ENCODE measurements around the gene CDH4.
A peak's percentile ranks its signal among the peaks of the same experiment; 100 is the strongest.

The CDH4 gene

DNA sequence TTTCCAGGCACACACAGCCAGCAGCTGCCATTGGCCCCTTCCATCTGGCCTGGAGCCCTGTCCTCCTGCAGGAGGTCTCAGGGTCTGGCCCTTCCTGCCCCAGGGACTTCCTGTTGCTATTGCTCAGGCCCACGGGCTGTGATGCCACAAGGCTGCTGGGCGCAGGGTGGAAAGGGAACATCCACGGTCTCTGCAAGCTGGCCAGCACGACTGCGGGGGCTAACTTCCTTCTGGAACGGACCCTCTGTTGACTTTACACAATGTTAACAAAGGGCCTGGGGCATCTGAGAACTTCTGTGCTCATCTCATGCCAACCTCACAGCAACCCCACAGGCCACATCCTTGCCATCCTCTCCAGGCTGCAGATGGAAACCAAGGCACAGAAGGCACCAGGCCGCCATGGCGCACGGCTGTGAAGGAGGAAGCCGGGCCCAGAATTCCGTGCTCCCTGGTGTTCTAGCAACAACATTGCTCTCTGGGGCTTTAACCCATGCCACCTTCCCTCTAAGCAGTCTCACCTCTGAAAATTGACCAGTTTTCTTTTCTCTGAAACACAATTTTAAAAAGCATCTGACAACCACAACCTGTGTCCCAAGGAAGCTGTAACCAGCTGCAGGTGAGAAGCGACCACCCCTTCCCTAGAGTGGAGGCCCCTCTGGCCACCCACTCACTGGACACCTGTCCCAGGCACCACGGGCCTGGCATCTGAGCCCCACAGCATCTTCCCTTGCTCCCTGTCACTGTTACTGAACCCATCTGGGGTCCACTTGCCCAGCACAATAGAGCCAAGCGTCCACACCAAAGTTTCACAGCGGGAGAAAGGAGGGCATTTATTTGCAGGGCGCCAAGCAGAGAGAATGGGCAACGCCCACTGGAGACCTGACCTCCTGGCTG, 261.3 kb downstream of the CDH4 start:
- H3K9ac ChIP-seq (ENCODE audit: low read depth, low read length): no peak overlapping the region
- H3K36me3 ChIP-seq (ENCODE audit: control insufficient read depth, insufficient read depth, low read length): no peaks in the 10 kb centered on the region
- no peak overlapping the region for H3K4me3 ChIP-seq (ENCODE audit: low read depth, low read length)
- no peaks in the 10 kb centered on the region; the same call in 1 of the 2 replicates for H3K27me3 ChIP-seq (ENCODE audit: control insufficient read depth, insufficient read depth, low read length)
- H3K27ac ChIP-seq (ENCODE audit: low read depth, low read length): no peak overlapping the region
- no peaks in the 10 kb centered on the region for H3K9me3 ChIP-seq (ENCODE audit: control insufficient read depth, insufficient read depth, low read length)
- peaks cover 13% of the 10 kb centered on the region; the same call in 1 of the 2 replicates for H3K4me1 ChIP-seq (ENCODE audit: control insufficient read depth, insufficient read depth, low read length)

DNA sequence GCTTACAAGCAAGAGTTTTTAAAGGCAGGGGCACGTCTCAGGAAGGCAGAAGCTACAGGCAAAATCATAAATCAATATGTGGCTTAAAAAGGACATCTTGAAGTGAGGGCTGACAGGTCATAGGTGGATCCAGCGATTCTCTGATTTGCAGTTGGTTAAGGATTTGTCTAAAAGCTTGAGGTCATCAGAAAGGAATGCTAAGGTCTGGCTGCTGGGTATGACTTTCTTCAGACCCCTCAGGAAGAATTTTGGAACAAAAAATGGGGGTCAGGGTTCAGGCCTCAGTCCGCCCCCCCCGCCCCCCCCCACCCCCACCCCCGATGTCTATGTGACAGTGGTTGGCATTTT, 261.9 kb downstream of the CDH4 start:
- no peak overlapping the region for H3K9ac ChIP-seq (ENCODE audit: low read depth, low read length)
- no peaks in the 10 kb centered on the region; the same call in 1 of the 2 replicates for H3K27me3 ChIP-seq (ENCODE audit: control insufficient read depth, insufficient read depth, low read length)
- H3K4me1 ChIP-seq (ENCODE audit: control insufficient read depth, insufficient read depth, low read length): peaks cover 13% of the 10 kb centered on the region; the same call in 1 of the 2 replicates
- no peaks in the 10 kb centered on the region for H3K9me3 ChIP-seq (ENCODE audit: control insufficient read depth, insufficient read depth, low read length)
- H3K27ac ChIP-seq (ENCODE audit: low read depth, low read length): no peak overlapping the region
- H3K4me3 ChIP-seq (ENCODE audit: low read depth, low read length): no peak overlapping the region
- H3K36me3 ChIP-seq (ENCODE audit: control insufficient read depth, insufficient read depth, low read length): no peaks in the 10 kb centered on the region

DNA sequence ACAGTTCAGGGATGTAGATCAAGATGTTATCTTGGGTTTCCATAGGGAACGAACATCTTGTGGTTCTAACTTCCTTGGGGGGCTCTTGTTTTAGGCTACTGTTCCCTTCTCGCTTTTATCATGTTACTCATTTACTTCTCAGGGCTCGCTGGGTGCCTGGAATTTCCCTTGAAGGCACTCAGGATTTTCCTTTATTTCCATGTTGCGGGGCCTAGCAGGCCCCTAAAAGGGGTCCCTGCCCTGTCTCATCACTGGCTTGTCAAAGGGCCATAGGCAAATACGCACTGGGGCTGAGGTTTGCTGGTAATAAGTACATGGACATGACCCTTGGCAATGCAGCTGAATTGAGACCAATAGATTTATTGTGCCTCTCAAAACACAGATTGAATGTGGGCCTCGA, 262.3 kb downstream of the CDH4 start:
- Histone ChIP-seq H3K4me1 (ENCODE audit: control insufficient read depth, insufficient read depth, low read length) (peaks cover 13% of the 10 kb centered on the region; the same call in 1 of the 2 replicates), H3K9ac (ENCODE audit: low read depth, low read length) (no peak overlapping the region), H3K27ac (ENCODE audit: low read depth, low read length) (peak overlapping the region; percentile 27), H3K27me3 (ENCODE audit: control insufficient read depth, insufficient read depth, low read length) (no peaks in the 10 kb centered on the region; the same call in 1 of the 2 replicates), H3K4me3 (ENCODE audit: low read depth, low read length) (no peak overlapping the region), H3K36me3 (ENCODE audit: control insufficient read depth, insufficient read depth, low read length) (no peaks in the 10 kb centered on the region), H3K9me3 (ENCODE audit: control insufficient read depth, insufficient read depth, low read length) (no peaks in the 10 kb centered on the region)

DNA sequence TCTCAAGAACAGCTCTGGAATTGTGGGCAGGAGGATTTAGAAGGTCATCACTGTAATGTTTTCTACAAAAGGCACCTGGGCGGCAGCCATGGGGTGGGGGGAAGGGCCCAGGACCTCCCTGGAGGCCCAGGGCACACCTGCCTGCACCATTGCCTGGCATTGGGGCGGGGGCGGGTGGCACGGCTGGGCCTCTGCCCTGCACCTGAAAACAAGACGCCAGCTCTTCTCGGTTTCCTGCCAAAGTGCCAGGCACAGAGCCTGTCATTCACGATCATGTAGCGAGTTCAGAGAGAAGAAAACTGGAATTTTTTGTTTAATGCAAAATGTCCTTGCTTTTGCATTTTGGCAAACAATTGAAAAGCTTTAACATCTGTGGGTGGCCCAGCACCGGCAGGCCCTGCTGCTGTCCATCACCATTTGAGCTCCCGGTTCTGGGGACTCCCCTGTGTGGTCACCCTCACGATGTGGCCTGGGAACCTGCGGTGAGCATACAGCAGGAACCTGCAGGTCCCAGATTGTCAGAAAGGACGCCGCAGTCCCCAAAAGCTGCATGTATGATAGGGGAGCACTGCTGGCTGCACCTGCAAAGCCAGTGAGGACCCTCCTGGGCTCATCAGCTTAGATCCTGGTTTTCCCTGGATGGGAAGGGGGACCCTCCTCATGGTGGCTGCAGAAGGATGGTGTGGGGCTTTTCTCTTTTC, 262.9 kb downstream of the CDH4 start:
- Histone ChIP-seq H3K27ac (ENCODE audit: low read depth, low read length) (peak overlapping the region; percentile 27), H3K27me3 (ENCODE audit: control insufficient read depth, insufficient read depth, low read length) (no peaks in the 10 kb centered on the region; the same call in 1 of the 2 replicates), H3K36me3 (ENCODE audit: control insufficient read depth, insufficient read depth, low read length) (no peaks in the 10 kb centered on the region), H3K9ac (ENCODE audit: low read depth, low read length) (no peak overlapping the region), H3K4me1 (ENCODE audit: control insufficient read depth, insufficient read depth, low read length) (peaks cover 13% of the 10 kb centered on the region; the same call in 1 of the 2 replicates), H3K4me3 (ENCODE audit: low read depth, low read length) (no peak overlapping the region), H3K9me3 (ENCODE audit: control insufficient read depth, insufficient read depth, low read length) (no peaks in the 10 kb centered on the region)

DNA sequence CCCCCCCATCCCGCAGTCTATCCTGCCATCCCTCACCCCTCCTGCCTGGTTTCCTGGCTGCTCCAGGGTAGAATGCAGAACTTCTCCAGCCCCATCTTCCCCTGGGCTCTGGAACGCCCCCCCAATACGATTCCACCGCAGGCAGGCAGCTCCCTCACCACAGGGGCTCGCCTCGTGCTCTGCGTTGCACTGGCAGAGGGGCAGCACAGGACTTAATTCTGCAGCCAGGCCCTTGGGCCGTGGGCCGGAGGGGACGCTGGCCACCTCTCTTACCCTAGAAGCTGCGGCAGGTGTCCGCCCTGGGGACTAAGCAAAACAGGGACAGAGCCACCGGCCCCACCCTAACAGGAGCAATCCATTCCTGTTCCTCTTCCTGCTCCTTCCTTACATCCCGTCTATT, 263.9 kb downstream of the CDH4 start:
- H3K27me3 ChIP-seq (ENCODE audit: control insufficient read depth, insufficient read depth, low read length): no peaks in the 10 kb centered on the region; the same call in 1 of the 2 replicates
- no peak overlapping the region for H3K27ac ChIP-seq (ENCODE audit: low read depth, low read length)
- peaks cover 13% of the 10 kb centered on the region; the same call in 1 of the 2 replicates for H3K4me1 ChIP-seq (ENCODE audit: control insufficient read depth, insufficient read depth, low read length)
- no peak overlapping the region for H3K4me3 ChIP-seq (ENCODE audit: low read depth, low read length)
- H3K9me3 ChIP-seq (ENCODE audit: control insufficient read depth, insufficient read depth, low read length): no peaks in the 10 kb centered on the region
- H3K9ac ChIP-seq (ENCODE audit: low read depth, low read length): no peak overlapping the region
- H3K36me3 ChIP-seq (ENCODE audit: control insufficient read depth, insufficient read depth, low read length): no peaks in the 10 kb centered on the region

GRCh38 chr20:61516346-61517208, 264.5 kb downstream of the CDH4 start:
- no peaks in the 10 kb centered on the region; the same call in 1 of the 2 replicates for H3K27me3 ChIP-seq (ENCODE audit: control insufficient read depth, insufficient read depth, low read length)

DNA sequence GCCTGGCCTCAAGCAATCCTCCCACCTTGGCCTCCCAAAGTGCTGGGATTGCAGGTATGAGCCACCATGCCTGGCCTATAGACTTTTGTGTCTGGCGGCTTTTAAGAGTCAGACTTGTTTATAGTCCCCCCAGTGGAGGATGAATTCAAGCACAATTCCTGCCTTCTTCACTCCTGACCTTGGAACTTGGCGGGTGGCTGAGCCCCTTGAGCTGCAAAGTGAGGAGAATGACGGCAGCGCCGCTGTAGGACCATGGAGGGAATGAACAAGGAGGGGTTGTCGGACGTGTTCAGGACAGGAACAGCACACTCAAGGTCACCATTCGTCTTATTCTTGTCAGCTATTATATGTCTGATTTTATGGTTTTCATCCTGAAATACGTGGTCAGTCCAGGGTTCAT, 265.4 kb downstream of the CDH4 start:
- H3K27ac ChIP-seq (ENCODE audit: low read depth, low read length): no peak overlapping the region
- no peaks in the 10 kb centered on the region for H3K36me3 ChIP-seq (ENCODE audit: control insufficient read depth, insufficient read depth, low read length)
- no peak overlapping the region for H3K4me3 ChIP-seq (ENCODE audit: low read depth, low read length)
- no peaks in the 10 kb centered on the region for H3K9me3 ChIP-seq (ENCODE audit: control insufficient read depth, insufficient read depth, low read length)
- H3K4me1 ChIP-seq (ENCODE audit: control insufficient read depth, insufficient read depth, low read length): peaks cover 13% of the 10 kb centered on the region; the same call in 1 of the 2 replicates
- no peaks in the 10 kb centered on the region; the same call in 1 of the 2 replicates for H3K27me3 ChIP-seq (ENCODE audit: control insufficient read depth, insufficient read depth, low read length)
- H3K9ac ChIP-seq (ENCODE audit: low read depth, low read length): no peak overlapping the region

More at GRCh38 chr20:61516346-61517208, 264.5 kb downstream of the CDH4 start:
- Histone ChIP-seq H3K4me3 (ENCODE audit: low read depth, low read length) (no peak overlapping the region), H3K9ac (ENCODE audit: low read depth, low read length) (no peak overlapping the region), H3K9me3 (ENCODE audit: control insufficient read depth, insufficient read depth, low read length) (no peaks in the 10 kb centered on the region), H3K4me1 (ENCODE audit: control insufficient read depth, insufficient read depth, low read length) (peaks cover 13% of the 10 kb centered on the region; the same call in 1 of the 2 replicates), H3K36me3 (ENCODE audit: control insufficient read depth, insufficient read depth, low read length) (no peaks in the 10 kb centered on the region), H3K27ac (ENCODE audit: low read depth, low read length) (no peak overlapping the region)

DNA sequence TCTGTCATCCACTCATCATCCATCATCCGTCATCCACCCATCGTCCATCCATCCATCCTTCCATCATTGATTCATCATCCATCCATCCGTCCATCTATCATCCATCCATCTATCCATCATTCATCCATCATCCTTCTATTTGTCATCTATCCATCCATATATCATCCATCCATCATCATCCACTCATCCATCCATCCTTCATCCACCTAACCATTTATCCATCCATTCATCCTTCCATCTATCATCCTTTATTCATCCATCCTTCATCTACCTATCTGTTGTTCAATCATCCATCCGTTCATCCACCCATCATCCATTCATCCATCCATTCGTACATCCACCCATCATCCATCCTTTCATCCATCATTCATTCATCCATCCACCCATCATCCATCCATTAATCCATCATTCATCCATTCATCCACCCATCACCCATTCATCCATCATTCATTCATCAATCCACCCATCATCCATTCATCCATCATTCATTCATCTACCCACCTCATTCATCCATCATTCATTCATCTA, 266.4 kb downstream of the CDH4 start:
- H3K4me1 ChIP-seq (ENCODE audit: control insufficient read depth, insufficient read depth, low read length): peaks cover 13% of the 10 kb centered on the region; the same call in 1 of the 2 replicates
- no peaks in the 10 kb centered on the region for H3K9me3 ChIP-seq (ENCODE audit: control insufficient read depth, insufficient read depth, low read length)
- H3K27me3 ChIP-seq (ENCODE audit: control insufficient read depth, insufficient read depth, low read length): no peaks in the 10 kb centered on the region; the same call in none of the 2 replicates

DNA sequence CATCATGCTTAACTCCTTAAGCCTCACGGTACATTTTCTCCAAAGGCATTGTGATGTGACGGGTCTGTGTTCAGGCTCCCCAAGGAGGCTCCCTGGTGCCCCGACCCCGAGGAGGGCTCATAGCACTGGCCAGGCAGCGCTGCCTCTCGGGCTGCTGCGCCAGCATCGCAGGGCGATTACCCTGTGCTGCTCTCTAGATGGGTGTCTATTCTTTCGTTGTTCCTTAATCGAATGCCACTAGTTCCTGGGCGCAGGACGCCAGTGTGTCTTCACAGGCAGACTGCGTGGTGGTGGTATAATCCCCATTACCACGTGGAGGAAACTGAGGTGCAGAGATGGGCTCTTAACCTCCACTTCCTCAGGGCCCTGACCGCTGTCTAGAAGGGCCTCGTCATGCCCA, 267.4 kb downstream of the CDH4 start:
- H3K4me3 ChIP-seq (ENCODE audit: low read depth, low read length): no peak overlapping the region
- H3K27ac ChIP-seq (ENCODE audit: low read depth, low read length): no peak overlapping the region
- H3K9me3 ChIP-seq (ENCODE audit: control insufficient read depth, insufficient read depth, low read length): no peaks in the 10 kb centered on the region
- H3K4me1 ChIP-seq (ENCODE audit: control insufficient read depth, insufficient read depth, low read length): peaks cover 10% of the 10 kb centered on the region; the same call in 1 of the 2 replicates
- no peak overlapping the region for H3K9ac ChIP-seq (ENCODE audit: low read depth, low read length)
- no peaks in the 10 kb centered on the region; the same call in none of the 2 replicates for H3K27me3 ChIP-seq (ENCODE audit: control insufficient read depth, insufficient read depth, low read length)
- H3K36me3 ChIP-seq (ENCODE audit: control insufficient read depth, insufficient read depth, low read length): no peaks in the 10 kb centered on the region

More for the DNA sequence above, 266.4 kb downstream of the CDH4 start:
- Histone ChIP-seq H3K4me3 (ENCODE audit: low read depth, low read length) (no peak overlapping the region), H3K36me3 (ENCODE audit: control insufficient read depth, insufficient read depth, low read length) (no peaks in the 10 kb centered on the region), H3K27ac (ENCODE audit: low read depth, low read length) (no peak overlapping the region), H3K9ac (ENCODE audit: low read depth, low read length) (no peak overlapping the region)
